Measurements from ENCODE around the gene TXNIP. TPM values are rescaled to one million over a fixed set of nuclear protein-coding genes. Genes with fewer than 3 reads are reported as not detected.

Gene TXNIP
- total RNA-seq, 1 experiment from 2014 or later, result 2.5 TPM

DNA sequence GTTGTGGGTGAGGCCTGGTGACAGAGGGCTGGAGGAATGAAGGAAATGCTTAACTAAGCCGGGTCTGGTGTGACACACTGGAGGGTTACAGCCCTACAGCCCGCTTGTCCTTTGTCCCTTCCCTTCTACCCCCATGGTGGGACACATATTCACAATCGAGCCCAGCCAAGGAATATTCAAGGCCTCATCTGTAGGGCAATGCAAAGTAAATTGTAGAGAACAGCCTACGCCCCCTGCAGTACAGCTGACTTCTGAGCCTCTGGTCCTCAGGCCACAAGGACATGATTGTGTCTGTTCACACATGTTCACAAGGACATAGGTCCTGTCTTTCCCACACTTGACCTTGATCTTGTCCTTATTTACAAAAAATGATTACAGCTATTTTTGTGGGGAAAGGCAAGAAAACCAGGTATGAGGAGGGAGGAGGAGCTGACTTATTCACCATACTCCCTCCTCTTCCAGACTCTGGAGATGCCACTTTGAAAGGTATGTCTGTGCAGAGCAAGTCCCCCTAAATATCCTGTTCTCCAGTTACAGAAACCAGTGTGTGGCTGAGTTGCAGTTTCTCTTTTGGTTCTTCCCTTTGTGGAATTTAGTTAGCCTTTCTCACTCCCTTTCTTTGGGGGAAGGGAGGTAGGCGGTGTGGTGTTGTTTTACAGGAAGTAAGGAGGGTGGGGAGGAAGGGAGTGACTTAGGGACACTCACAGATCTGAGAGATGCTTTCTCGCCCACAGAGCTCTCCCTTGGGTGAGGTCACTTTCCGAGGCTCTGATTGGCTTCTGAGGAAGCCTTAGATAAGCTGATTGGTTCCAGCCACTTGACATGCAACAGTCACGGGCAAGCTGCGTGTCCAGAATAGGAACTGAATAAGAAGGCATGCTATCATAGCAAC is 17.3 kb downstream of the TXNIP start (continued):
- TF ChIP-seq ELF1 (IDR thresholded peaks at IDR 0.05; ENCODE audit: borderline replicate concordance, low read depth) (peak; percentile 73; the same call in 1 of the 2 replicates), ZFX (IDR thresholded peaks at IDR 0.05) (no peak), EZH2phosphoT487 (IDR thresholded peaks at IDR 0.05; ENCODE audit: borderline replicate concordance) (no peak), SIN3A (IDR thresholded peaks at IDR 0.05; ENCODE audit: low read depth) (0 out of 2 replicates have a peak, but pooled peaks have one; percentile 28), CEBPB (IDR thresholded peaks at IDR 0.05; ENCODE audit: low read depth) (no peak), EZH2 (IDR thresholded peaks at IDR 0.05) (no peak), SP1 (IDR thresholded peaks at IDR 0.05; ENCODE audit: low read depth) (peak; percentile 91; the same call in 1 of the 2 replicates)

- ATAC-seq (no peak), DNase-seq (ENCODE audit: low read depth, low spot score) (no peak)
- ChIA-PET CTCF (interaction anchor here (1.2 to 3.1 kb wide), 8 partner anchors 24 to 133 kb away, joined by 3 to 45 read pairs (median 6); partner anchors contain the start of gene NUDT17), POLR2A (interaction anchor here (1.3 to 3.0 kb wide), 10 partner anchors 12 to 73 kb away, joined by 4 to 27 read pairs (median 8); partner anchors contain the start of genes ANKRD34A, HJV, LIX1L and POLR3GL), RAD21 (ENCODE audit: low non-redundant PET in 1 of 2, low total read pairs in 2 of 2, uncharacterized antibody in 2 of 2, unreplicated experiment in 2 of 2) (interaction anchor here (0.6 to 1.4 kb wide), 4 partner anchors 29 to 34 kb away, joined by 3 to 5 read pairs (median 3); no protein-coding TSS in a partner anchor)
- intact Hi-C loops (cut with micrococcal nuclease), result loop anchor here (5.0 kb wide), 1 partner anchor 86 kb away; no protein-coding TSS in a partner anchor
- peak overlapping the region; percentile 76 for H3K4me2 ChIP-seq (ENCODE audit: low read length)
- H3K27me3 ChIP-seq (ENCODE audit: insufficient read depth, low read length), result no peaks in the 10 kb centered on the region
- peak overlapping the region; percentile 89 for H3K27ac ChIP-seq (ENCODE audit: low read depth, low read length)
- no peaks in the 10 kb centered on the region for H3K9me2 ChIP-seq (ENCODE audit: insufficient read depth)
- H4K20me1 ChIP-seq (ENCODE audit: insufficient read depth), result no peaks in the 10 kb centered on the region
- peak overlapping the region; percentile 42 for H2AFZ ChIP-seq (ENCODE audit: low read depth, low read length, poor library complexity, severe bottlenecking)
- peaks cover 30 to 44% of the 10 kb centered on the region in 2 experiments for H3K4me1 ChIP-seq (ENCODE audit: control insufficient read depth in 1 of 2, insufficient read depth in 2 of 2, low read length in 2 of 2)
- no TSS peak for BruUV-seq (replicated peaks)
- H3K36me3 ChIP-seq (ENCODE audit: control insufficient read depth in 1 of 2, insufficient read depth in 2 of 2, low read length in 2 of 2), result no peaks in the 10 kb centered on the region
- H3K9ac ChIP-seq (ENCODE audit: low read length), result peak overlapping the region; percentile 56
- H3K4me3 ChIP-seq (replicated peaks in 1 of 2; ENCODE audit: low read depth in 1 of 2, low read length in 2 of 2), result peak overlapping the region in 1 of 2 experiments; percentile 37; a peak in 2 of 4 replicates
- no peaks in the 10 kb centered on the region for H3K9me3 ChIP-seq (ENCODE audit: control insufficient read depth in 1 of 2, insufficient read depth in 1 of 2, low read depth in 1 of 2, low read length in 2 of 2)
- no peaks in the 10 kb centered on the region for H3K79me2 ChIP-seq (ENCODE audit: insufficient read depth, low read length)
- TF ChIP-seq RAD21 (IDR thresholded peaks at IDR 0.05; ENCODE audit: low read depth) (no peak), JUND (IDR thresholded peaks at IDR 0.05) (peak; percentile 21; the same call in 1 of the 2 replicates), EZH2 (IDR thresholded peaks at IDR 0.05) (no peak), EGR1 (IDR thresholded peaks at IDR 0.05; ENCODE audit: low read depth) (no peak), ZFX (IDR thresholded peaks at IDR 0.05) (no peak), SRF (IDR thresholded peaks at IDR 0.05; ENCODE audit: low read depth) (no peak), ELF1 (IDR thresholded peaks at IDR 0.05; ENCODE audit: borderline replicate concordance, low read depth) (no peak)
- TF ChIP-seq, protein P1, sequence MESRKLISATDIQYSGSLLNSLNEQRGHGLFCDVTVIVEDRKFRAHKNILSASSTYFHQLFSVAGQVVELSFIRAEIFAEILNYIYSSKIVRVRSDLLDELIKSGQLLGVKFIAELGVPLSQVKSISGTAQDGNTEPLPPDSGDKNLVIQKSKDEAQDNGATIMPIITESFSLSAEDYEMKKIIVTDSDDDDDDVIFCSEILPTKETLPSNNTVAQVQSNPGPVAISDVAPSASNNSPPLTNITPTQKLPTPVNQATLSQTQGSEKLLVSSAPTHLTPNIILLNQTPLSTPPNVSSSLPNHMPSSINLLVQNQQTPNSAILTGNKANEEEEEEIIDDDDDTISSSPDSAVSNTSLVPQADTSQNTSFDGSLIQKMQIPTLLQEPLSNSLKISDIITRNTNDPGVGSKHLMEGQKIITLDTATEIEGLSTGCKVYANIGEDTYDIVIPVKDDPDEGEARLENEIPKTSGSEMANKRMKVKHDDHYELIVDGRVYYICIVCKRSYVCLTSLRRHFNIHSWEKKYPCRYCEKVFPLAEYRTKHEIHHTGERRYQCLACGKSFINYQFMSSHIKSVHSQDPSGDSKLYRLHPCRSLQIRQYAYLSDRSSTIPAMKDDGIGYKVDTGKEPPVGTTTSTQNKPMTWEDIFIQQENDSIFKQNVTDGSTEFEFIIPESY (IDR thresholded peaks at IDR 0.05; ENCODE audit: extremely low read depth, insufficient replicate concordance, low read length), result no peak
- TF ChIP-seq, protein P2, sequence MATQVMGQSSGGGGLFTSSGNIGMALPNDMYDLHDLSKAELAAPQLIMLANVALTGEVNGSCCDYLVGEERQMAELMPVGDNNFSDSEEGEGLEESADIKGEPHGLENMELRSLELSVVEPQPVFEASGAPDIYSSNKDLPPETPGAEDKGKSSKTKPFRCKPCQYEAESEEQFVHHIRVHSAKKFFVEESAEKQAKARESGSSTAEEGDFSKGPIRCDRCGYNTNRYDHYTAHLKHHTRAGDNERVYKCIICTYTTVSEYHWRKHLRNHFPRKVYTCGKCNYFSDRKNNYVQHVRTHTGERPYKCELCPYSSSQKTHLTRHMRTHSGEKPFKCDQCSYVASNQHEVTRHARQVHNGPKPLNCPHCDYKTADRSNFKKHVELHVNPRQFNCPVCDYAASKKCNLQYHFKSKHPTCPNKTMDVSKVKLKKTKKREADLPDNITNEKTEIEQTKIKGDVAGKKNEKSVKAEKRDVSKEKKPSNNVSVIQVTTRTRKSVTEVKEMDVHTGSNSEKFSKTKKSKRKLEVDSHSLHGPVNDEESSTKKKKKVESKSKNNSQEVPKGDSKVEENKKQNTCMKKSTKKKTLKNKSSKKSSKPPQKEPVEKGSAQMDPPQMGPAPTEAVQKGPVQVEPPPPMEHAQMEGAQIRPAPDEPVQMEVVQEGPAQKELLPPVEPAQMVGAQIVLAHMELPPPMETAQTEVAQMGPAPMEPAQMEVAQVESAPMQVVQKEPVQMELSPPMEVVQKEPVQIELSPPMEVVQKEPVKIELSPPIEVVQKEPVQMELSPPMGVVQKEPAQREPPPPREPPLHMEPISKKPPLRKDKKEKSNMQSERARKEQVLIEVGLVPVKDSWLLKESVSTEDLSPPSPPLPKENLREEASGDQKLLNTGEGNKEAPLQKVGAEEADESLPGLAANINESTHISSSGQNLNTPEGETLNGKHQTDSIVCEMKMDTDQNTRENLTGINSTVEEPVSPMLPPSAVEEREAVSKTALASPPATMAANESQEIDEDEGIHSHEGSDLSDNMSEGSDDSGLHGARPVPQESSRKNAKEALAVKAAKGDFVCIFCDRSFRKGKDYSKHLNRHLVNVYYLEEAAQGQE (IDR thresholded peaks at IDR 0.05; ENCODE audit: low read depth), result no peak
Measured at GRCh38 chr1:145978471-145978853, 17.9 kb downstream of the TXNIP start.
